HFFc6 (cell line): ENCODE measurements around the gene HOXC5. TPM values are rescaled to one million over a fixed set of nuclear protein-coding genes. Genes with fewer than 3 reads are reported as not detected.

ENCODE experiments used
- DNase-seq: peaks from one replicate; pipeline ENCODE4 v3.0.0-alpha.2; 2018
- H3K27ac Mint-ChIP-seq: 2 replicates; pipeline ENCODE4 v1.8.0; 2020; ENCODE audit warnings: mild to moderate bottlenecking, mixed read lengths
- H3K27me3 Mint-ChIP-seq: 2 replicates; pipeline ENCODE4 v1.8.0; 2021; ENCODE audit warnings: mild to moderate bottlenecking, moderate library complexity, mixed read lengths; ENCODE audit not compliant: insufficient read depth
- H3K36me3 Mint-ChIP-seq: 2 replicates; pipeline ENCODE4 v1.8.0; 2021; ENCODE audit warnings: low read depth, mixed read lengths
- H3K4me1 Mint-ChIP-seq: 2 replicates; pipeline ENCODE4 v1.8.0; 2020; ENCODE audit warnings: low read depth, mixed read lengths
- H3K4me3 Mint-ChIP-seq: 2 replicates; pipeline ENCODE4 v1.8.0; 2020; ENCODE audit warnings: mild to moderate bottlenecking, moderate library complexity, mixed read lengths
- H3K9me3 Mint-ChIP-seq: 2 replicates; pipeline ENCODE4 v1.8.0; 2020; ENCODE audit warnings: mild to moderate bottlenecking, mixed read lengths
- CTCF ChIP-seq: fragments of 200-600 bp; sonication (generic); IDR thresholded peaks from 2 replicates; pipeline ENCODE4 v1.5.0; 2021; ENCODE audit warnings: antibody characterized with exemption, mild to moderate bottlenecking
- total RNA-seq, 6 experiments: library from RNA; stranded (reverse); fragmentation: NEBNext Ultra II Directional; extraction: Animal tissue kit (Norgen Biotek cat#: 25700); gene quantifications; 2 replicates in 1 of 6; 3 replicates in 5 of 6; pipeline ENCODE4 v1.2.3, GENCODE V29; 2021

The HOXC5 gene
- total RNA-seq, 6 experiments from 2014 or later = 0.13 TPM; not detected in 5

- DNase-seq = no peak
- TF ChIP-seq CTCF = no peak
- Mint-ChIP-seq H3K9me3 (no peaks in the 10 kb centered on the region), H3K36me3 (no peaks in the 10 kb centered on the region), H3K27ac (no peak overlapping the region), H3K4me1 (no peaks in the 10 kb centered on the region), H3K4me3 (no peak overlapping the region), H3K27me3 (peaks cover 55% of the 10 kb centered on the region)
Measured at GRCh38 chr12:54060975-54061778, 28.3 kb downstream of the HOXC5 start.

- Mint-ChIP-seq H3K27me3 (peaks cover 43% of the 10 kb centered on the region), H3K27ac (no peak overlapping the region), H3K4me1 (no peaks in the 10 kb centered on the region), H3K9me3 (no peaks in the 10 kb centered on the region), H3K4me3 (no peak overlapping the region), H3K36me3 (no peaks in the 10 kb centered on the region)
- no peak for DNase-seq
- no peak for TF ChIP-seq CTCF
Measured at GRCh38 chr12:54065677-54066076, 32.8 kb downstream of the HOXC5 start.

- Mint-ChIP-seq H3K9me3 (no peaks in the 10 kb centered on the region), H3K4me3 (no peak overlapping the region), H3K4me1 (no peaks in the 10 kb centered on the region), H3K27ac (no peak overlapping the region), H3K27me3 (peaks cover 36% of the 10 kb centered on the region), H3K36me3 (no peaks in the 10 kb centered on the region)
- DNase-seq = no peak
- no peak for TF ChIP-seq CTCF
Measured at GRCh38 chr12:54066408-54066807, 33.6 kb downstream of the HOXC5 start.

- no peaks in the 10 kb centered on the region for H3K36me3 Mint-ChIP-seq
- H3K4me1 Mint-ChIP-seq = no peaks in the 10 kb centered on the region
- no peaks in the 10 kb centered on the region for H3K9me3 Mint-ChIP-seq
- H3K4me3 Mint-ChIP-seq = no peak overlapping the region
- DNase-seq = no peak
- TF ChIP-seq CTCF = no peak
- H3K27ac Mint-ChIP-seq = no peak overlapping the region
- H3K27me3 Mint-ChIP-seq = peaks cover 33% of the 10 kb centered on the region
Measured at GRCh38 chr12:54068418-54069070, 35.7 kb downstream of the HOXC5 start.

- H3K27ac Mint-ChIP-seq = no peak overlapping the region
- H3K27me3 Mint-ChIP-seq = peaks cover 44% of the 10 kb centered on the region
Measured at GRCh38 chr12:54071942-54072341, 39.1 kb downstream of the HOXC5 start.

More at GRCh38 chr12:54071942-54072341, 39.1 kb downstream of the HOXC5 start:
- H3K9me3 Mint-ChIP-seq = no peaks in the 10 kb centered on the region
- TF ChIP-seq CTCF = no peak
- H3K4me1 Mint-ChIP-seq = no peaks in the 10 kb centered on the region
- H3K4me3 Mint-ChIP-seq = no peak overlapping the region
- no peak for DNase-seq
- H3K36me3 Mint-ChIP-seq = no peaks in the 10 kb centered on the region
